Activated CD4-positive, alpha-beta T cell treated with anti-CD3 and anti-CD28 coated beads for 36 hours (primary cell): ENCODE measurements around the gene DDX43. TPM values are rescaled to one million over a fixed set of nuclear protein-coding genes. Genes with fewer than 3 reads are reported as not detected.
"Not testable (repeated sequence)": the region's sequence is repeated elsewhere in the genome, so short reads cannot be mapped to it uniquely, and the experiment has no call there.

ENCODE experiments used
- ATAC-seq: fragments of 200-7000 bp; cut with Tn5 transposase; one replicate; pipeline ENCODE4 v1.10.0; 2021; ENCODE audit warnings: mild to moderate bottlenecking, moderate library complexity
- CTCF ChIA-PET: fragments of 350-600 bp; sonication (Branson Sonifier 250); formaldehyde crosslinking; loops from one replicate; lab custom pipeline; 2021; ENCODE audit warnings: antibody characterized with exemption; lab: Charles Lee
- POLR2A ChIA-PET: fragments of 350-600 bp; sonication (Branson Sonifier 250); formaldehyde crosslinking; loops from one replicate; lab custom pipeline; 2021; ENCODE audit warnings: antibody characterized with exemption, inconsistent platforms; lab: Charles Lee
- DNase-seq: peaks from one replicate; pipeline ENCODE4 v3.0.0-alpha.2; 2020
- H3K27ac Mint-ChIP-seq: one replicate; pipeline ENCODE4 v1.8.0; 2021; ENCODE audit warnings: mixed read lengths
- H3K27me3 Mint-ChIP-seq: one replicate; pipeline ENCODE4 v1.8.0; 2021; ENCODE audit warnings: mixed read lengths
- H3K36me3 Mint-ChIP-seq: one replicate; pipeline ENCODE4 v1.8.0; 2021; ENCODE audit warnings: low read depth, mixed read lengths
- H3K4me1 Mint-ChIP-seq: one replicate; pipeline ENCODE4 v1.8.0; 2021; ENCODE audit warnings: mixed read lengths
- H3K4me3 Mint-ChIP-seq: one replicate; pipeline ENCODE4 v1.8.0; 2021; ENCODE audit warnings: mild to moderate bottlenecking, moderate library complexity, mixed read lengths
- H3K9me3 Mint-ChIP-seq: one replicate; pipeline ENCODE4 v1.8.0; 2021; ENCODE audit warnings: low read depth, mixed read lengths
- intact Hi-C, 2 experiments: fragments of 100-400 bp; cut with DNase I in 1 of 2; cut with micrococcal nuclease in 1 of 2; formaldehyde crosslinking; loops; one replicate each; pipeline versions ENCODE4 v1.14.2 to v1.15.1; 2022 to 2024; cut with DNase I, micrococcal nuclease
- total RNA-seq, 2 experiments: library from RNA; stranded (reverse); gene quantifications; one replicate each; pipeline ENCODE4 v1.2.3, GENCODE V29; 2021

The DDX43 gene
- total RNA-seq, 2 experiments from 2014 or later = 0.51 to 0.66 TPM

DNA sequence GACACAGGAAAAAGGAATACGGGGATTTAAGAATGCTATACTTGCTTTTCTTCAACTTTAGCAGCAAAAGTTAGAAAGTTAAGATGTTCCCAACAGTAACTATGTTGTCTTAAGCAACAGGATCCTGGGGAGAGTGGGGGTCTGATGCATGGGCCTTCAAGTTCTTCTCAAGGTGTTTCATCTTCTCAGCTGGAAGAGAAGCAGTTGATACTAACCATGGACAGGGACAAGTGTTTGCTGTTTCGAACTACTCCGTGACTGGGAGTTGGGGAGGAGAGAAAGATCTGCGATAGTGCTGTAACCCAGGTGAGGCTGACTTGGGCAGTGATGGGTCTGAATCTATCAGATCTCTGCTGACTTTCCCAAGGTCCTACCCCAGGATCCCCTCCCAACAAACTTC, 26.0 kb upstream of the DDX43 start:
- DNase-seq (no peak), ATAC-seq (no peak)
- no peaks in the 10 kb centered on the region for H3K36me3 Mint-ChIP-seq
- H3K27ac Mint-ChIP-seq = no peak overlapping the region
- intact Hi-C loops = no loop called here
- no peak overlapping the region for H3K4me3 Mint-ChIP-seq
- H3K27me3 Mint-ChIP-seq = no peaks in the 10 kb centered on the region
- H3K4me1 Mint-ChIP-seq = no peaks in the 10 kb centered on the region
- ChIA-PET CTCF (interaction anchor here (0.6 kb wide), 1 partner anchor 348 kb away, joined by 3 read pairs; no protein-coding TSS in a partner anchor), POLR2A (no interaction called here)
- no peaks in the 10 kb centered on the region for H3K9me3 Mint-ChIP-seq

DNA sequence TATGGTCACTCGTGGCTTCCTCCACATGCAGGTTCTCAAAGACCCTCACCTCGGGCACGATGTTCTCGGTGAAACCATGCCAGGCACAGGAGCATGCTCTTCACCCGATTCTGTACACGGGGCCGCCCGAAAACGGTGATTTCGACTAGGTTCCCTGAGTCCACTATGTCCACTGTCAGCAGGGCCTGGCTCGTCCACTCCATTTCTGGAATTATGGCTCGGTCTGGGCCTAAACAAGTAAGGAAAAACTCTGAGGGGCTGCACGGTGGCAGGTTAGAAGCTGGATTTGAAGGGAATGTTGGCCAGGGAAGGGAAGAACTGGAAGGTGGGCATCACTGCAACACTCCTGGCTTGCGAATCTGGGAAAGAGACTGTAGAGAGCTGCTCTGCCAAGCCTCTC, 25.5 kb upstream of the DDX43 start:
- no peak overlapping the region for H3K4me3 Mint-ChIP-seq
- CTCF ChIA-PET = no interaction called here
- DNase-seq (no peak), ATAC-seq (no peak)
- no peak overlapping the region for H3K27ac Mint-ChIP-seq
- intact Hi-C loops = no loop called here
- POLR2A ChIA-PET = interaction anchor here (0.5 kb wide), 1 partner anchor 53 kb away, joined by 6 read pairs; no protein-coding TSS in a partner anchor
- H3K27me3 Mint-ChIP-seq = no peaks in the 10 kb centered on the region
- H3K9me3 Mint-ChIP-seq = no peaks in the 10 kb centered on the region
- no peaks in the 10 kb centered on the region for H3K36me3 Mint-ChIP-seq
- H3K4me1 Mint-ChIP-seq = no peaks in the 10 kb centered on the region

GRCh38 chr6:73369563-73369962, 25.1 kb upstream of the DDX43 start, which contains the start of gene OOEP:
Gene OOEP (minus strand): TSS chr6:73369897. CDS start chr6:73369792, 105 bp downstream.
- no peaks in the 10 kb centered on the region for H3K27me3 Mint-ChIP-seq
- H3K4me3 Mint-ChIP-seq = no peak within 1 kb of the TSS
- no peaks in the 10 kb centered on the region for H3K36me3 Mint-ChIP-seq
- H3K4me1 Mint-ChIP-seq = no peaks in the 10 kb centered on the region
- H3K9me3 Mint-ChIP-seq = no peaks in the 10 kb centered on the region
- intact Hi-C loops = no loop called here
- DNase-seq = no peak
- H3K27ac Mint-ChIP-seq = no peak within 1 kb of the TSS
- ATAC-seq = no peak
- ChIA-PET CTCF (no interaction called here), POLR2A (interaction anchor here (0.5 kb wide), 1 partner anchor 53 kb away, joined by 6 read pairs; no protein-coding TSS in a partner anchor)

DNA sequence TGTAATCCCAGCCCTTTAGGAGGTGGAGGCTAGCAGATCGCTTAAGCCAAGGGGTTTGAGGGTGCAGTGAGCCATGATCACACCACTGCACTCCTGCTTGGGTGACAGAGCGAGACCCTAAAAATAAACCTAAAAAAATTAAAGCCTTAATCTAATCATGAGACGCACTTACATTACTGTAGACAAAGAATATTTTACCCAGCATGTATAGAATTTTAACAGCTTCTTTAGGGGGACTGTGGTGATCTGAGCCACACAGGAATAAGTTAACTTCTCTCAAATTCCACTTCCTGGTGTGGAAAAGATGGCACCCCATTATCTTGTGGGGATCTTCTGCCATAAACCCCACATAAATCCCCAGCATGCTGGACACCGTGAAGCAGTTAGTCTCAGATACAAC, 22.6 kb upstream of the DDX43 start:
- CTCF ChIA-PET = interaction anchor here (0.6 kb wide), 1 partner anchor 123 kb away, joined by 5 read pairs; no protein-coding TSS in a partner anchor
- no peaks in the 10 kb centered on the region for H3K4me1 Mint-ChIP-seq

GRCh38 chr6:73372516-73372915, 22.1 kb upstream of the DDX43 start:
- DNase-seq (no peak), ATAC-seq (no peak)
- Mint-ChIP-seq H3K4me3 (no peak overlapping the region), H3K27me3 (no peaks in the 10 kb centered on the region), H3K36me3 (no peaks in the 10 kb centered on the region), H3K27ac (no peak overlapping the region), H3K4me1 (no peaks in the 10 kb centered on the region), H3K9me3 (no peaks in the 10 kb centered on the region)
- intact Hi-C loops = no loop called here
- CTCF ChIA-PET = no interaction called here
- POLR2A ChIA-PET = no interaction called here

More for the DNA sequence above, 22.6 kb upstream of the DDX43 start:
- intact Hi-C loops = no loop called here
- Mint-ChIP-seq H3K4me3 (no peak overlapping the region), H3K36me3 (no peaks in the 10 kb centered on the region), H3K27me3 (no peaks in the 10 kb centered on the region), H3K9me3 (no peaks in the 10 kb centered on the region), H3K27ac (no peak overlapping the region)
- DNase-seq (no peak), ATAC-seq (no peak)
- POLR2A ChIA-PET = no interaction called here

DNA sequence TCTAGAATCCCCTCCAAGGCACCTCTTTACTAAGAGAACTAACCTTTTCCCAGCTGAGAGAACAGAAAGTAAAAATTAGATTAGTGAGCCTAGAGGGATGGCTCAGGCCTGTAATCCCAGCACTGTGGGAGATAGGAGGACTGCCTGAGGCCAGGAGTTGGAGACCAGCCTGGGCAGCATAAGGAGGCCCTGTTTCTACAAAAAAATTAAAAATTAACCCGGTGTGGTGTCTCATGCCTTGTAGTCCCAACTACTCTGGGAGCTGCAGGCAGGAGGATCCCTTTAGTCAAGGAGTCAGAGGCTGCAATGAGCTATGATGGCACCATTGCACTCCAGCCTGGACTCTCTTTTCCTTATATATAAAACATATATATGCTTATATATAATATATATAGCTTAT, 19.4 kb upstream of the DDX43 start:
- Mint-ChIP-seq H3K9me3 (no peaks in the 10 kb centered on the region), H3K27me3 (no peaks in the 10 kb centered on the region), H3K36me3 (no peaks in the 10 kb centered on the region), H3K27ac (no peak overlapping the region), H3K4me3 (no peak overlapping the region), H3K4me1 (no peaks in the 10 kb centered on the region)
- no peak for DNase-seq
- intact Hi-C loops = no loop called here
- ChIA-PET POLR2A (no interaction called here), CTCF (interaction anchor here (0.6 to 1.2 kb wide), 6 partner anchors 9 to 848 kb away, joined by 3 to 4 read pairs (median 3); no protein-coding TSS in a partner anchor)
- ATAC-seq = no peak

- Mint-ChIP-seq H3K36me3 (no peaks in the 10 kb centered on the region), H3K27ac (no peak overlapping the region), H3K4me1 (no peaks in the 10 kb centered on the region), H3K9me3 (no peaks in the 10 kb centered on the region), H3K27me3 (no peaks in the 10 kb centered on the region), H3K4me3 (no peak overlapping the region)
- POLR2A ChIA-PET = no interaction called here
- CTCF ChIA-PET = interaction anchor here (0.5 to 1.4 kb wide), 2 partner anchors 11 to 223 kb away, joined by 3 to 6 read pairs; no protein-coding TSS in a partner anchor
- ATAC-seq (no peak), DNase-seq (no peak)
- intact Hi-C loops = no loop called here
Observed at GRCh38 chr6:73377225-73377624, 17.4 kb upstream of the DDX43 start.

DNA sequence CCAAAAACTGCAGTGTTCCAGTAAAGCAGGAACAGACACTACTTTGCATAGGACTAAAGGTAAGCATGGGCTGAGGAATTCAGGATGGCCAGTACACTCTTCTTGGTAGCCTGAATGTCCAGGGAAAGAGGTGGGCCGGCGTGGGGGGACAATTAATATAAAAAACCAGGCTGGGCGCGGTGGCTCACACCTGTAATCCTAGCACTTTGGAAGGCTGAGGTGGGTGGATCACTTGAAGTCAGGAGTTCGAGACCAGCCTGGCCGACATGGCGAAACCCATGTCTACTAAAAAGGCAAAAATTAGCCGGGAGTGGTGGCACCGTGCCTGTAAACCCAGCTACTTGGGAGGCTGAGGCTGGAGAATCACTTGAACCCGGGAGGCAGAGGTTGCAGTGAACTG, 13.1 kb upstream of the DDX43 start:
- intact Hi-C loops, H3K4me1 Mint-ChIP-seq, POLR2A ChIA-PET, H3K27ac Mint-ChIP-seq, H3K36me3 Mint-ChIP-seq, H3K4me3 Mint-ChIP-seq, H3K9me3 Mint-ChIP-seq, H3K27me3 Mint-ChIP-seq, ATAC-seq, DNase-seq: not testable (repeated sequence)
- CTCF ChIA-PET = interaction anchor here (0.7 kb wide), 1 partner anchor 422 kb away, joined by 3 read pairs; no protein-coding TSS in a partner anchor

GRCh38 chr6:73382462-73383113, 12.0 kb upstream of the DDX43 start:
- Mint-ChIP-seq H3K9me3 (no peaks in the 10 kb centered on the region), H3K27ac (no peak overlapping the region), H3K27me3 (no peaks in the 10 kb centered on the region), H3K36me3 (no peaks in the 10 kb centered on the region), H3K4me3 (no peak overlapping the region), H3K4me1 (no peaks in the 10 kb centered on the region)
- ATAC-seq = no peak
- ChIA-PET POLR2A (interaction anchor here (0.6 kb wide), 1 partner anchor 787 kb away, joined by 4 read pairs; no protein-coding TSS in a partner anchor), CTCF (no interaction called here)
- intact Hi-C loops = no loop called here
- no peak for DNase-seq

DNA sequence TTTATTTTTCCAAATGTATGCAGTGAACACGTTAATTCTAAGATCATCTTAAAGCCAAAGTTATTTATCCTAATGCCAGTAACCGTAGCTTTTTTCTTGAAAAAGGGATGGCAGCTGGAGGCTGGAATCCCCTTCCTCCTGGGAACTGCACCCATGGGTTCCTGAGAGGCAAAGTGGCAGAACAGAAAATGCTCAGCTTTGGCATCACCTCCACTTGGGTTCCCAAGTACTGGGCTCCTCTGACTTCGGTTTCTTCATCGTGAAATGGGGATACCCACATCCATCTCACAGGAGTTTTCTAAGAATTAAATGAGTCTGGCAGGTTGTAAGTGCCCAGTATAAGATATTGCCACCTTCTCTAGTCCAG, 6.2 kb upstream of the DDX43 start:
- DNase-seq (no peak), ATAC-seq (peak; percentile 23)
- Mint-ChIP-seq H3K4me3 (peak overlapping the region; percentile 76), H3K27ac (no peak overlapping the region), H3K9me3 (no peaks in the 10 kb centered on the region), H3K4me1 (peaks cover 11% of the 10 kb centered on the region), H3K27me3 (no peaks in the 10 kb centered on the region), H3K36me3 (no peaks in the 10 kb centered on the region)
- intact Hi-C loops = loop anchor here in 1 of 2 experiments (2.0 to 5.0 kb wide), 4 partner anchors 62 to 126 kb away; partner anchors contain the start of gene KHDC1
- POLR2A ChIA-PET = no interaction called here
- CTCF ChIA-PET = interaction anchor here (0.7 to 1.9 kb wide), 14 partner anchors 10 to 249 kb away, joined by 3 to 9 read pairs (median 4); partner anchors contain the start of gene MTO1

DNA sequence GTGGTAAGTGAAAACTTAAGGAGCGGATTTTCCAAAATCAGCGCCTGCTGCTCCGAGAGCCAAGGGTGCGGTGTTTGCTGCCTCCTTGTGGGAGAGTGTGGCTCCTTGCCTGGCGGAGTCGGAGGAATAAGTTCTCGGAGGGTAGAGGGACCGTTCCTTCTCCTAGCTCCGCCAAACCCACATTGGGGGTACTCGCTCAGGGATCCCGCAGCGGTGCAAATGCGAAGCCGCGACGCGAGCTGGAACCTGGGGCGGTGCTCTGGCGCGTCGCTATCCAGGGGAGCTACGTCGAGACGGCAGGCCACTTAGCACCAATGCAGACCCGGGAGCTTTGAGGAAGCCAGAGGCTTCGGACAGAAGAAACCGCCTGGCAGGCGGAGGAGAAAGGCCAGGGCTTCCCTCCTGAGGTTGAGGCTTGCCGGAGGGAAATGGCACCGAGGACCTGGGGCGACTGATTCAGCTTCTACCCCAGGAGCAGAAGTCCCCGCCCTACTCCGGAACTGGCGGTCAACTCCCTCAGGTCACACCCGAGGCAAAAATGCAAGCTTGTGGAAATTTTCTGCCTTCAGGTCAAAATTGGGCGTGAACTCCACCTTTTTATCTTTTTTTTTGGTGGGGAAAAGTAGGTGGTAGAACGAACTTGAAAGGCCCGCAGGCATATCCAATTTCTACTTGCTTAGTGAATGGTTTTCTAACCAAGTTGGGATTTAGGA, 5.7 kb upstream of the DDX43 start:
- intact Hi-C loops = loop anchor here in 1 of 2 experiments (2.0 to 5.0 kb wide), 4 partner anchors 62 to 126 kb away; partner anchors contain the start of gene KHDC1
- Mint-ChIP-seq H3K27ac (peak overlapping the region; percentile 51), H3K27me3 (no peaks in the 10 kb centered on the region), H3K36me3 (no peaks in the 10 kb centered on the region), H3K9me3 (no peaks in the 10 kb centered on the region), H3K4me1 (peaks cover 11% of the 10 kb centered on the region), H3K4me3 (peak overlapping the region; percentile 76)
- POLR2A ChIA-PET = interaction anchor here (0.7 to 1.0 kb wide), 2 partner anchors 79 to 191 kb away, joined by 3 to 4 read pairs; no protein-coding TSS in a partner anchor
- CTCF ChIA-PET = interaction anchor here (0.6 to 1.9 kb wide), 16 partner anchors 11 to 344 kb away, joined by 3 to 9 read pairs (median 4); partner anchors contain the start of gene MTO1
- DNase-seq (peak; percentile 73), ATAC-seq (peak; percentile 86)
